Measurements from ENCODE around the gene GRAP. TPM values are rescaled to one million over a fixed set of nuclear protein-coding genes. Genes with fewer than 3 reads are reported as not detected.

The GRAP gene
- polyA plus RNA-seq, 1 experiment = 0.06 TPM

DNA sequence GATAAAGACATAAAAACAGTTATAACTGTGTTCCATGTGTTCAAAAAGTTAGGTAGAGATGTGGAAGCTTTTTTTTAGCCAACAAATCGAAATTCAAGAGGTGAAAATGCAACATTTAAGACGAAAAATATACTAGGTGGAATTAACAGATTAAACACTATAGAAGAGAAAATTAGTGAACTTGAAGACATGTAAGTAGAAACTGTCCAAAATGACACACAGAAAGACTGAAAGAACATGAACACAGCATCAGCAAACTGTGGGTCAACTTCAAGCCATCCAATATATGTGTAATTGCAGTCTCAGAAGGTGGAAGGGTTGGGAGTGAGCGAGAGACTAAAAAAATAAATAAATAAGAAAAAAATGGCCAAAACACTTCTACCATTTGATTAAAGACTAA lies 51.5 kb downstream of the GRAP start:
- TF ChIP-seq, protein P1, sequence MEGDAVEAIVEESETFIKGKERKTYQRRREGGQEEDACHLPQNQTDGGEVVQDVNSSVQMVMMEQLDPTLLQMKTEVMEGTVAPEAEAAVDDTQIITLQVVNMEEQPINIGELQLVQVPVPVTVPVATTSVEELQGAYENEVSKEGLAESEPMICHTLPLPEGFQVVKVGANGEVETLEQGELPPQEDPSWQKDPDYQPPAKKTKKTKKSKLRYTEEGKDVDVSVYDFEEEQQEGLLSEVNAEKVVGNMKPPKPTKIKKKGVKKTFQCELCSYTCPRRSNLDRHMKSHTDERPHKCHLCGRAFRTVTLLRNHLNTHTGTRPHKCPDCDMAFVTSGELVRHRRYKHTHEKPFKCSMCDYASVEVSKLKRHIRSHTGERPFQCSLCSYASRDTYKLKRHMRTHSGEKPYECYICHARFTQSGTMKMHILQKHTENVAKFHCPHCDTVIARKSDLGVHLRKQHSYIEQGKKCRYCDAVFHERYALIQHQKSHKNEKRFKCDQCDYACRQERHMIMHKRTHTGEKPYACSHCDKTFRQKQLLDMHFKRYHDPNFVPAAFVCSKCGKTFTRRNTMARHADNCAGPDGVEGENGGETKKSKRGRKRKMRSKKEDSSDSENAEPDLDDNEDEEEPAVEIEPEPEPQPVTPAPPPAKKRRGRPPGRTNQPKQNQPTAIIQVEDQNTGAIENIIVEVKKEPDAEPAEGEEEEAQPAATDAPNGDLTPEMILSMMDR (IDR thresholded peaks at IDR 0.05; ENCODE audit: insufficient read depth, low read depth, low read length) = no peak
- Histone ChIP-seq H3K4me3 (ENCODE audit: low read depth, low read length) (no peak overlapping the region), H3K36me3 (ENCODE audit: control insufficient read depth, insufficient read depth, low read length) (peaks cover 10% of the 10 kb centered on the region), H3K27me3 (ENCODE audit: control insufficient read depth, insufficient read depth, low read length) (no peaks in the 10 kb centered on the region)
- no peak for DNase-seq (ENCODE audit: low read depth)
- CTCF ChIA-PET = no interaction called here
- POLR2A ChIA-PET = no interaction called here

DNA sequence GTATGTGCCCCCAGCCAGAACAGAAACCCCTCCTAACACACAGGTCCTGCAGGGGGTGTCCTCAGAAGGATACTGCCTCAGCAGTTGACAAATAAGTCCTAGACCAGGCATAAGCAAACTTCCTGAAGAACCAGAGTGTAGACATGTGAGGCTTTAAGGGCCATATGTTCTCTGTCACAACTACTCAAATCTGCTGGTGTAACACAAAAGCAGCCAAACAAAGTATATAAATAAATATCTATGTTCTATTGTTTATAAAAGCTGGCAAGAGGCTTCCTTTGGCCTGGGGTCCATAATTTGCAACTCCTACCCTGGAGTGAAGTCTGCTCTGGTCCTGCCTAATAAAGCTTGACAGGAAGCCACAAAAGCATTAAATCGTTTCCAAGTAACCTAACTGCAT lies 52.1 kb downstream of the GRAP start:
- no peak for DNase-seq (ENCODE audit: low read depth)
- Histone ChIP-seq H3K4me3 (ENCODE audit: low read depth, low read length) (no peak overlapping the region), H3K36me3 (ENCODE audit: control insufficient read depth, insufficient read depth, low read length) (peaks cover 11% of the 10 kb centered on the region), H3K27me3 (ENCODE audit: control insufficient read depth, insufficient read depth, low read length) (no peaks in the 10 kb centered on the region)
- POLR2A ChIA-PET = no interaction called here
- TF ChIP-seq, protein P1 (IDR thresholded peaks at IDR 0.05; ENCODE audit: insufficient read depth, low read depth, low read length) = no peak
- CTCF ChIA-PET = no interaction called here

DNA sequence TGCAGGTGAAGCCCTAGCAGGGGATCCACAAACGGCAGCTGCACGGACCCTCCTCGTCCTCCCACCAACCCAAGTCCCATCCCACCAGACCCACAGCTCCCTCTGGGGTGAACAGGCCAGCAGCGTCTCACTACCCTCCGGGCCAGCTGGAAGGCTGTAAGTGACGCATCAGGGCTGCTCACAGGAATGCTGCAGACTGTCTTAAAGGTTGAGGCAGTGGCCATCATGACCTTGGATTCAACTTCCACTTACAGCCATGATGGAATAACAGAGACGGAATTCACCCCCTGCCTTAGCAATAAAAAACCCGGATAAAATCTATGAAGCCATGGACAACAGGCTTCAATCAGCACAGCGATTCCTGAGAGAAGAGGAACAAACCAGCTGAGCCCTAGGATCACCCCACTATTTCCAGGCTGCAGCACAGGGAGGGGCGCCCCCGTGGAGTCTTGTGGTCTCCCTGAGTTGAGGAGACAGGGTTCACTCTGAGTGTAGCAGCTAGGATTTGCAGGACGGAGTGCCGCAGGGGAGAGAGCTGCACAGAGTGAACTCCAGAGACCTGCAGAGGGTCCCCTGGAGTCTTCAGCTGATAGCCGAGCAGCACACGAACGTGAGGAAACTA lies 52.7 kb downstream of the GRAP start:
- H3K36me3 ChIP-seq (ENCODE audit: control insufficient read depth, insufficient read depth, low read length) = peaks cover 12% of the 10 kb centered on the region
- no peaks in the 10 kb centered on the region for H3K27me3 ChIP-seq (ENCODE audit: control insufficient read depth, insufficient read depth, low read length)
- TF ChIP-seq, protein P1 (IDR thresholded peaks at IDR 0.05; ENCODE audit: insufficient read depth, low read depth, low read length) = no peak
- CTCF ChIA-PET = no interaction called here
- H3K4me3 ChIP-seq (ENCODE audit: low read depth, low read length) = no peak overlapping the region
- POLR2A ChIA-PET = no interaction called here
- DNase-seq (ENCODE audit: low read depth) = no peak

DNA sequence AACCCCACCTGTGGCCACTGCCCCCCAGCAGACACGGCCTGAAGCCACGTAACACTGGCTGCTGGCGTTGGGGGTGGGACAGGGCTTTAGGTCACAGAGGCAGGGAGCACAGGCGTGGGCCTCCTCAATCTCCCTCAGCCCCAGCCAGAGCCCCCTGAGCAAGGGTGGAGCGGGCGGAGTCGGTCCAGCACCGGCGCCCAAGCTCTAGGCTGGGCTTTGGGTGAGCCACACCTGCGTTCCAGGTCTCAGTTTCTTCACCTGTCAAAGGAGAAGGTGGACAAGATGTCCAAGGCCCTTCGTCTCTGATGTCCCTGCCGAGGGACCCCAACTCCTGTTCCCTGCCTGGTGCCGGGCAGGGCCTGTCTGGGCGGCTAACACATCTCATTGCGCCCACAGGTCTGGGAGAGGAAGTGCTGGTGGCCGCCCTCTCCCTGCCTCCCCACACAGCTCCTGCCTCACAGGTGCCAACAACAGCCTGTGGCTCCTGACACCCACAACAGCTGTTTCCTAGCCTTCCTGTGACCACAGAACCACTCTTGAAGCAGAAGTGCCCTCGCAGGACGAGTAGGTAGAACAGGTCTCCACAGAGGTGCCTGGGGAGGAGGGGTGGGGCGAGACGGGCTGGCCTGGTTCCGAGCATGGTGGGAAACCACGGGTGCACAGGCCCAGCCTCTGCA lies 54.2 kb downstream of the GRAP start:
- CTCF ChIA-PET = no interaction called here

More for the DNA sequence above, 54.2 kb downstream of the GRAP start:
- H3K4me3 ChIP-seq (ENCODE audit: low read depth, low read length) = no peak overlapping the region
- no peak for DNase-seq (ENCODE audit: low read depth)
- TF ChIP-seq, protein P1 (IDR thresholded peaks at IDR 0.05; ENCODE audit: insufficient read depth, low read depth, low read length) = no peak
- H3K27me3 ChIP-seq (ENCODE audit: control insufficient read depth, insufficient read depth, low read length) = no peaks in the 10 kb centered on the region
- POLR2A ChIA-PET = no interaction called here
- peaks cover 15% of the 10 kb centered on the region for H3K36me3 ChIP-seq (ENCODE audit: control insufficient read depth, insufficient read depth, low read length)
